NB4 (cell line): ENCODE results near the gene TRAM2.

Source experiments
- TF ChIP-seq, protein P1 (sequence below): IDR thresholded peaks from one replicate; pipeline ENCODE4 v1.5.1; 2012; ENCODE audit warnings: low read depth, low read length
- TF ChIP-seq, protein P2 (sequence below): IDR thresholded peaks from 2 replicates; pipeline ENCODE4 v1.6.1; 2011; ENCODE audit warnings: low read depth, low read length

- TF ChIP-seq, protein P1, sequence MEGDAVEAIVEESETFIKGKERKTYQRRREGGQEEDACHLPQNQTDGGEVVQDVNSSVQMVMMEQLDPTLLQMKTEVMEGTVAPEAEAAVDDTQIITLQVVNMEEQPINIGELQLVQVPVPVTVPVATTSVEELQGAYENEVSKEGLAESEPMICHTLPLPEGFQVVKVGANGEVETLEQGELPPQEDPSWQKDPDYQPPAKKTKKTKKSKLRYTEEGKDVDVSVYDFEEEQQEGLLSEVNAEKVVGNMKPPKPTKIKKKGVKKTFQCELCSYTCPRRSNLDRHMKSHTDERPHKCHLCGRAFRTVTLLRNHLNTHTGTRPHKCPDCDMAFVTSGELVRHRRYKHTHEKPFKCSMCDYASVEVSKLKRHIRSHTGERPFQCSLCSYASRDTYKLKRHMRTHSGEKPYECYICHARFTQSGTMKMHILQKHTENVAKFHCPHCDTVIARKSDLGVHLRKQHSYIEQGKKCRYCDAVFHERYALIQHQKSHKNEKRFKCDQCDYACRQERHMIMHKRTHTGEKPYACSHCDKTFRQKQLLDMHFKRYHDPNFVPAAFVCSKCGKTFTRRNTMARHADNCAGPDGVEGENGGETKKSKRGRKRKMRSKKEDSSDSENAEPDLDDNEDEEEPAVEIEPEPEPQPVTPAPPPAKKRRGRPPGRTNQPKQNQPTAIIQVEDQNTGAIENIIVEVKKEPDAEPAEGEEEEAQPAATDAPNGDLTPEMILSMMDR: no peak
- TF ChIP-seq, protein P2, sequence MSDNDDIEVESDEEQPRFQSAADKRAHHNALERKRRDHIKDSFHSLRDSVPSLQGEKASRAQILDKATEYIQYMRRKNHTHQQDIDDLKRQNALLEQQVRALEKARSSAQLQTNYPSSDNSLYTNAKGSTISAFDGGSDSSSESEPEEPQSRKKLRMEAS: no peak
Measured at GRCh38 chr6:52611833-52612232, 35.0 kb upstream of the TRAM2 start.
